ENCODE measurements around the gene INTS2.

INTS2 gene

DNA sequence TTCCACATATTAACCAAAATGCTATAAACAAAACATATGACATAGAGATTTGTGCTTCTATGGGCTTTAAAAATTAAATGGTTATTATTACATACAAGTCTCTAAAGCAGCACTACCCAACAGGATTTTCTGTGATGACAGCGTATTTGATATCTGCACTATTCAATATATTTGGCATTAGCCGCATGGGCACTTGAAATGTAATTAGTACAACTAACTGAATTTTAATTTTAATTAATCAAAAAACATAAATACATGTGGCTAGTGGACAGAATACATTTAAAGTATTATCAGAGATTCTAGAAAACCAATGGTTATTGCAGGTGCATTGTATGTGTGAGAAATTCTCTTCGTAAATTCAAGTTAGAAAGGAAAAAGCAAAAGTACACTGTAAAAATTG is 110.3 kb downstream of the INTS2 start:
- no peak for DNase-seq

DNA sequence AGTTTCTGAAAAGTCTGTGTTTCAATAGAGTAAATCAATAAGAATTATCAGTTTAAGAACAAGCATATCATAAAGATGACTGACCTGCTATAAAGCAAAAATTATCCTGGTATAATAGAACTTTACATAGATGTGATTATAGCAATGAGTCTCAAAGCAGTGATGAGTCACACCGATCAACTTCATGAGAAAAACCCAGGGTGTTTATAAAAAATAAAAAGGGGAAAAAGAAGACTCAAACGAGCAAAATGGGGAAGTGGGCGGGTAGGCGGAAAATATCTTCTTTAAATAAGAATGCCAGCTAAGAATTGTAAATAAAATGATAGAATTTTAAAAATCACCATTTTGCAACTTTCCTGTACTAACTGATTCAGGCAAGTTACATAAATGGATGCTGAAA is 111.2 kb downstream of the INTS2 start:
- no peak for DNase-seq

DNA sequence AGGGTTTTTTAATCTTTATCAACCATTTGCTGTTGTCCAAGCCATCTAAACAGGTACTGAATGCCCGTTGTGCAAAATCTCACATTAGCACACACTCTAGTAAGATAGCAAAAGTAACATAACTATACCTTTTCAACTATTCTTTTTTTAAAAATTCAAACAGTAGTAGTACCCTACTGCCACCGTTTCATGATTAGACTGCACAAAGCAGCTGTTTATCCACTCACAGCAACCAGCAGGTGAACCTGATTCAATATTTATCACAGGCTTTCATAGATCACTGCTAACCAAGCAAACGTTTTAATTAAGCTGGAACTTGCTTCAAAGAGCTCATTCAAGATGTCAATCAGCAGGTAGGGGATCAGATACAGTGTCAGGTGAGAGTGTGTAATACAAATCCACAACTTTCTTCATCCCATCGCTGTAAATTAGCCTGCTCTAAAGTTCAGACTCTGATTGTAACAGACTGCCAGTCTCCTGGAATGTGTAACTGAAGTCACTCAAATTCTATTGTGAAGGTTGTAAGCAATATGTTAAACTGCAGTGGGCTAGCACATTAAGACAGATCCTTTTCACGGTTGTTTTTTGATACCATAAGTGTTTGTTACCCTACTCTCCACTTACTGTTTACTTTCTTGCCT is 111.8 kb downstream of the INTS2 start:
- no peak for DNase-seq
